PC-9 (cell line): ENCODE data around the gene ABCC2. TPM values are rescaled to one million over a fixed set of nuclear protein-coding genes. Genes with fewer than 3 reads are reported as not detected.

Source experiments
- BruUV-seq: library from RNA; stranded (reverse); fragments of 400-500 nt; replicated peaks from 2 replicates; lab custom pipeline; 2021; lab: Mats Ljungman, UMichigan
- CTCF ChIA-PET: fragments of 300-600 bp; sonication (Branson Sonifier 250); formaldehyde crosslinking; loops from one replicate; lab custom pipeline; 2022; ENCODE audit warnings: antibody characterized with exemption; lab: Charles Lee
- POLR2A ChIA-PET: fragments of 300-600 bp; sonication (Branson Sonifier 250); formaldehyde crosslinking; loops from one replicate; lab custom pipeline; 2022; ENCODE audit warnings: antibody characterized with exemption; ENCODE audit not compliant: unreplicated experiment; lab: Charles Lee
- DNase-seq, 2 experiments: peaks; one replicate each; pipeline versions ENCODE4 v3.0.0 to v3.0.0-alpha.2; 2015 to 2022; ENCODE audit warnings: mixed read lengths in 1 of 2
- H2AFZ ChIP-seq: fragments of 200-600 bp; sonication (generic); 2 replicates; pipeline ENCODE4 v1.8.1; 2017; ENCODE audit warnings: antibody characterized with exemption
- H3F3A ChIP-seq: fragments of 200-600 bp; sonication (generic); 2 replicates; pipeline ENCODE4 v1.8.1; 2017; ENCODE audit warnings: antibody characterized with exemption, mild to moderate bottlenecking, low read depth; ENCODE audit not compliant: insufficient read depth
- H3K27ac ChIP-seq: fragments of 200-600 bp; sonication (generic); 2 replicates; pipeline ENCODE4 v1.6.1; 2016; ENCODE audit warnings: mixed run types
- H3K27me3 ChIP-seq: fragments of 200-600 bp; sonication (generic); 2 replicates; pipeline ENCODE4 v1.6.1; 2016; ENCODE audit warnings: low read depth, mixed run types; ENCODE audit not compliant: insufficient read depth
- H3K36me3 ChIP-seq: fragments of 200-600 bp; sonication (generic); 2 replicates; pipeline ENCODE4 v1.6.1; 2016; ENCODE audit warnings: low read depth, mixed run types
- H3K4me1 ChIP-seq: fragments of 200-600 bp; sonication (generic); replicated peaks from 2 replicates; pipeline ENCODE4 v1.6.1; 2016; ENCODE audit warnings: mixed run types; ENCODE audit not compliant: insufficient read depth
- H3K4me2 ChIP-seq: fragments of 200-600 bp; sonication (generic); 2 replicates; pipeline ENCODE4 v1.6.1; 2017; ENCODE audit warnings: mixed run types
- H3K4me3 ChIP-seq: fragments of 200-600 bp; sonication (generic); 2 replicates; pipeline ENCODE4 v1.6.1; 2016; ENCODE audit warnings: mixed run types
- H3K79me2 ChIP-seq: fragments of 200-600 bp; sonication (generic); 2 replicates; pipeline ENCODE4 v1.6.1; 2017; ENCODE audit warnings: low read depth, mixed run types
- H3K9me2 ChIP-seq: fragments of 200-600 bp; sonication (generic); 2 replicates; pipeline ENCODE4 v1.8.1; 2017; ENCODE audit warnings: mild to moderate bottlenecking; ENCODE audit not compliant: insufficient read depth
- H3K9me3 ChIP-seq: fragments of 200-600 bp; sonication (generic); 2 replicates; pipeline ENCODE4 v1.8.1; 2016; ENCODE audit warnings: low read depth; ENCODE audit not compliant: insufficient read depth
- H4K20me1 ChIP-seq: fragments of 200-600 bp; sonication (generic); 2 replicates; pipeline ENCODE4 v1.8.1; 2017; ENCODE audit not compliant: insufficient read depth
- EZH2 ChIP-seq: fragments of 200-600 bp; sonication (generic); IDR thresholded peaks from 2 replicates; pipeline ENCODE4 v1.8.0; 2017; ENCODE audit warnings: antibody characterized with exemption, low read depth
- intact Hi-C: fragments of 100-400 bp; cut with micrococcal nuclease; formaldehyde crosslinking; loops from one replicate; pipeline ENCODE4 v1.10.0; 2022; ENCODE audit not compliant: unreplicated experiment
- total RNA-seq: library from RNA; stranded (reverse); gene quantifications from 2 replicates; pipeline ENCODE4 v1.2.3, GENCODE V29; 2021
- TF ChIP-seq, protein P1 (sequence below): fragments of 200-600 bp; sonication (generic); conservative IDR thresholded peaks from 2 replicates; pipeline ENCODE4 v1.6.1; 2017; ENCODE audit warnings: mixed run types, antibody characterized with exemption, mild to moderate bottlenecking, moderate library complexity

Gene ABCC2
- total RNA-seq, 1 experiment from 2014 or later = 174 TPM

DNA sequence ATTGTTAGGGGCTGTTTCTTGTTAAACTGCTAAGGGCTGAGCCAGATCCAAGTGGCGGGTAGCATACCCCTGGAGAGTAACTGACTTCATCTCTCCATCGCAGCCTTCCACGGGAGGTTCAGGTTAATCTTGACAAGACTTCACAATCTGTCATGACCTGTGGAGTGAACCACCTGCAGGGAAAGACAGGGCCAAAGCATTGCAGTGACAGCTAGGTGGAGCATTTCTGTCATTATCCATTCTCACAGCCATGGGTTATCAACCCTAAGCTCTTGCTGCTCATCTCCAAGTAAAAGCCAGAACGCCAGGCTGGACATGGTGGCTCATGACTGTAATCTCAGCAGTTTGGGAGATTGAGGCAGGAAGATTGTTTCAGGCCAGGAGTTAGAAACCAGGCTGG, 17.2 kb downstream of the ABCC2 start:
- Histone ChIP-seq H2AFZ (no peak overlapping the region), H3K9me3 (no peaks in the 10 kb centered on the region), H3F3A (0 out of 2 replicates have a peak, but pooled peaks cover 4% of the 10 kb centered on the region), H4K20me1 (no peaks in the 10 kb centered on the region), H3K4me1 (no peaks in the 10 kb centered on the region), H3K27me3 (no peaks in the 10 kb centered on the region), H3K79me2 (no peaks in the 10 kb centered on the region), H3K4me2 (no peak overlapping the region), H3K4me3 (no peak overlapping the region), H3K9me2 (no peaks in the 10 kb centered on the region), H3K36me3 (peaks cover 14% of the 10 kb centered on the region), H3K27ac (no peak overlapping the region)
- intact Hi-C loops = no loop called here
- CTCF ChIA-PET = no interaction called here
- TF ChIP-seq EZH2 = no peak
- TF ChIP-seq, protein P1, sequence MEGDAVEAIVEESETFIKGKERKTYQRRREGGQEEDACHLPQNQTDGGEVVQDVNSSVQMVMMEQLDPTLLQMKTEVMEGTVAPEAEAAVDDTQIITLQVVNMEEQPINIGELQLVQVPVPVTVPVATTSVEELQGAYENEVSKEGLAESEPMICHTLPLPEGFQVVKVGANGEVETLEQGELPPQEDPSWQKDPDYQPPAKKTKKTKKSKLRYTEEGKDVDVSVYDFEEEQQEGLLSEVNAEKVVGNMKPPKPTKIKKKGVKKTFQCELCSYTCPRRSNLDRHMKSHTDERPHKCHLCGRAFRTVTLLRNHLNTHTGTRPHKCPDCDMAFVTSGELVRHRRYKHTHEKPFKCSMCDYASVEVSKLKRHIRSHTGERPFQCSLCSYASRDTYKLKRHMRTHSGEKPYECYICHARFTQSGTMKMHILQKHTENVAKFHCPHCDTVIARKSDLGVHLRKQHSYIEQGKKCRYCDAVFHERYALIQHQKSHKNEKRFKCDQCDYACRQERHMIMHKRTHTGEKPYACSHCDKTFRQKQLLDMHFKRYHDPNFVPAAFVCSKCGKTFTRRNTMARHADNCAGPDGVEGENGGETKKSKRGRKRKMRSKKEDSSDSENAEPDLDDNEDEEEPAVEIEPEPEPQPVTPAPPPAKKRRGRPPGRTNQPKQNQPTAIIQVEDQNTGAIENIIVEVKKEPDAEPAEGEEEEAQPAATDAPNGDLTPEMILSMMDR = no peak
- BruUV-seq = no TSS peak
- POLR2A ChIA-PET = no interaction called here
- DNase-seq = no peak

DNA sequence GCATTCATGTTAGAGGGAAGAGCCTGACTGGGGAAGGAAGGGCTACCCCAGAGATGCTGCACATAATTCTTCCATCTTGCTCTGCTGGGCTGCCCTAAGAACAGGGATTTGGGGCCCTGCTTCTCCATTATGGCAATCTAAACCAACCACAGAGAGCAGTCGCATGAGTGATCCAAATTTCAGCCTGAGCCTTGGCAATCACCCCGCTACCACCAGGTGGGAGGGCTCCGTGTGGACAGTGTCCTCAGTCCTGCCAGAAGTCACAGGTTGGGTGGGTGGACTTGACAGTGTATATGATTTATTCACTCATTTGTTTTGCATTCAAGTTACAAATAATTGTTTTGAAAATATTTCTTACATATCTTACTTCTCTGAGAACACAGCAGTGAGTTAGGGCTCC, 22.0 kb downstream of the ABCC2 start:
- DNase-seq = no peak
- no peak overlapping the region for H3K27ac ChIP-seq
- no peaks in the 10 kb centered on the region for H3K79me2 ChIP-seq
- no peaks in the 10 kb centered on the region for H3K9me3 ChIP-seq
- ChIA-PET POLR2A (no interaction called here), CTCF (no interaction called here)
- no peak for TF ChIP-seq EZH2
- TF ChIP-seq, protein P1 = no peak
- H3K4me2 ChIP-seq = no peak overlapping the region
- H3K27me3 ChIP-seq = no peaks in the 10 kb centered on the region
- H2AFZ ChIP-seq = no peak overlapping the region
- no peaks in the 10 kb centered on the region for H3K9me2 ChIP-seq
- H3K36me3 ChIP-seq = peaks cover 15% of the 10 kb centered on the region; the same call in 1 of the 2 replicates
- no TSS peak for BruUV-seq
- no peaks in the 10 kb centered on the region for H3K4me1 ChIP-seq
- 0 out of 2 replicates have a peak, but pooled peaks cover 10% of the 10 kb centered on the region for H3F3A ChIP-seq
- intact Hi-C loops = no loop called here
- H4K20me1 ChIP-seq = no peaks in the 10 kb centered on the region
- no peak overlapping the region for H3K4me3 ChIP-seq

- CTCF ChIA-PET = no interaction called here
- H3K4me2 ChIP-seq = no peak overlapping the region
- no peaks in the 10 kb centered on the region for H3K9me2 ChIP-seq
- H4K20me1 ChIP-seq = no peaks in the 10 kb centered on the region
- no peak for DNase-seq
- no peaks in the 10 kb centered on the region for H3K4me1 ChIP-seq
- no peak overlapping the region for H3K27ac ChIP-seq
- intact Hi-C loops = no loop called here
- H3K4me3 ChIP-seq = no peak overlapping the region
- H2AFZ ChIP-seq = no peak overlapping the region
- POLR2A ChIA-PET = no interaction called here
- H3K79me2 ChIP-seq = no peaks in the 10 kb centered on the region
- H3K27me3 ChIP-seq = no peaks in the 10 kb centered on the region
- H3F3A ChIP-seq = peaks cover 15% of the 10 kb centered on the region; the same call in 1 of the 2 replicates
- no peaks in the 10 kb centered on the region for H3K9me3 ChIP-seq
- no peak for TF ChIP-seq EZH2
- TF ChIP-seq, protein P1 = no peak
- BruUV-seq = no TSS peak
- H3K36me3 ChIP-seq = peaks cover 22% of the 10 kb centered on the region; the same call in 1 of the 2 replicates
These were observed 22.8 kb downstream of the ABCC2 start for GRCh38 chr10:99805190-99805589.
